PFSK-1 (cell line): ENCODE data around the gene TMEM219. TPM values are rescaled to one million over a fixed set of nuclear protein-coding genes. Genes with fewer than 3 reads are reported as not detected.
A peak's percentile ranks its signal among the peaks of the same experiment; 100 is the strongest.

ENCODE experiments used
- FOXP2 ChIP-seq: optimal IDR thresholded peaks from 2 replicates; pipeline ENCODE3; 2011; ENCODE audit warnings: borderline replicate concordance, control low read depth, inconsistent platforms; ENCODE audit not compliant: insufficient read depth; ENCODE audit errors: extremely low read length, extremely low read depth
- POLR2AphosphoS5 ChIP-seq: IDR thresholded peaks from 2 replicates; pipeline ENCODE4 v1.6.1; 2012; ENCODE audit warnings: low read depth, mild to moderate bottlenecking, control low read depth, low read length, moderate library complexity
- SIN3A ChIP-seq: IDR thresholded peaks from 2 replicates; pipeline ENCODE4 v1.6.1; 2012; ENCODE audit warnings: mild to moderate bottlenecking, low read length, moderate library complexity, borderline replicate concordance; ENCODE audit not compliant: insufficient read depth
- TAF1 ChIP-seq: IDR thresholded peaks from 2 replicates; pipeline ENCODE4 v1.6.1; 2012; ENCODE audit warnings: low read length, control low read depth, borderline replicate concordance; ENCODE audit not compliant: insufficient read depth
- polyA plus RNA-seq: library from polyadenylated mRNA; unstranded; fragments of >200 nt; gene quantifications from one replicate; pipeline ENCODE4 v1.2.1, GENCODE V29; 2012; ENCODE audit warnings: low read depth, missing spikeins; ENCODE audit not compliant: insufficient read length
- TF ChIP-seq, protein P1 (sequence below), 2 experiments: IDR thresholded peaks; 2 replicates each; pipeline versions ENCODE4 v1.6.1 to v1.8.0; 2011 to 2012; ENCODE audit warnings: low read depth in 2 of 2, low read length in 2 of 2, control low read depth in 1 of 2, inconsistent platforms in 1 of 2, mild to moderate bottlenecking in 1 of 2, moderate library complexity in 1 of 2; ENCODE audit not compliant: insufficient read depth in 1 of 2

TMEM219 gene, protein sequence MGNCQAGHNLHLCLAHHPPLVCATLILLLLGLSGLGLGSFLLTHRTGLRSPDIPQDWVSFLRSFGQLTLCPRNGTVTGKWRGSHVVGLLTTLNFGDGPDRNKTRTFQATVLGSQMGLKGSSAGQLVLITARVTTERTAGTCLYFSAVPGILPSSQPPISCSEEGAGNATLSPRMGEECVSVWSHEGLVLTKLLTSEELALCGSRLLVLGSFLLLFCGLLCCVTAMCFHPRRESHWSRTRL
- 69.5 TPM for polyA plus RNA-seq

DNA sequence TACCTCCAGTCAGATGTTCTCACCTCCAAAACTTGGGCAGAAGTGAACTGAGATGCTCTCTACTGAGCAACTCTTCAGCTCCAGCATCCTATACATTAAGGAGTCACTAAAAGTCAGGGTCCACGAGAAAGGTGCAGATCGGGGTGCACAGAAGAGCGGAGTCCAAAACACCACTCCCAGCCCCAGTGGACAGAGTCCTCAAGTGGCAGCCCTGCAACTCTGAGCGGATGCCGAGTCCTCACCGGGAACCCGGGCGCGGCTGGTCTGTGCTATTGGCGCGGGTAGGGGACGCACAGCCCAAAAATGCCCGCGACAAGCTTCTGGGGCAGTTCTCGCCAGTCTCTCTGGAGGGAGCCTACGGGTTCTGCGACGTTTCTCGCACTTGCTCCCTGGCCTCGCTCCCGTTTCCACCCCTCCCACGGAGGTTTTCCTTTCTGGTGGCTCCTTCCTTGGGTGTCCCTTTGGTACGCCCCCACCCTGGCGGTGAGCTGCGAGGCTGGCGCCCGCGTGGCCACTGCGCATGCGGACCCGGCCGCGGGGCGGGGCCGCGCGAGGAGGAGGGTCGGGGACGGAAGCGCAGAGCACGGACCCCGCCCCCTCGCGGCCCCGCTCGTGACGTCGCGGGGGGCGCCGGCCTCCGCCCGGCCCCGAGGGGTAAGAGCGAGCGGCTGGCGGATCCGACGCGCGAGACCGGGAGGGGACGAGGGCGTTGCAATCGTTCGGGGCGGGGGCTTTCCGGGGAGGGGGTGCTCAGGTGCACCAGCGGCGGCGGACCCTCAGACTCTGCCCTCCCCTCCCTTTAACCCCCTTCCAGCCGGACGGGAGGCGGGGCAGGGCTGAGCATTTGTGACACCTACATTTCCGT, at the start of gene TMEM219:
Gene TMEM219, plus strand, starts transcription at position 601 of the 865 bp plus-strand sequence. CDS start 1,065 bp downstream, outside the sequence.
- TF ChIP-seq FOXP2 (peak; percentile 12), POLR2AphosphoS5 (peak; percentile 80)
- TF ChIP-seq, protein P1, sequence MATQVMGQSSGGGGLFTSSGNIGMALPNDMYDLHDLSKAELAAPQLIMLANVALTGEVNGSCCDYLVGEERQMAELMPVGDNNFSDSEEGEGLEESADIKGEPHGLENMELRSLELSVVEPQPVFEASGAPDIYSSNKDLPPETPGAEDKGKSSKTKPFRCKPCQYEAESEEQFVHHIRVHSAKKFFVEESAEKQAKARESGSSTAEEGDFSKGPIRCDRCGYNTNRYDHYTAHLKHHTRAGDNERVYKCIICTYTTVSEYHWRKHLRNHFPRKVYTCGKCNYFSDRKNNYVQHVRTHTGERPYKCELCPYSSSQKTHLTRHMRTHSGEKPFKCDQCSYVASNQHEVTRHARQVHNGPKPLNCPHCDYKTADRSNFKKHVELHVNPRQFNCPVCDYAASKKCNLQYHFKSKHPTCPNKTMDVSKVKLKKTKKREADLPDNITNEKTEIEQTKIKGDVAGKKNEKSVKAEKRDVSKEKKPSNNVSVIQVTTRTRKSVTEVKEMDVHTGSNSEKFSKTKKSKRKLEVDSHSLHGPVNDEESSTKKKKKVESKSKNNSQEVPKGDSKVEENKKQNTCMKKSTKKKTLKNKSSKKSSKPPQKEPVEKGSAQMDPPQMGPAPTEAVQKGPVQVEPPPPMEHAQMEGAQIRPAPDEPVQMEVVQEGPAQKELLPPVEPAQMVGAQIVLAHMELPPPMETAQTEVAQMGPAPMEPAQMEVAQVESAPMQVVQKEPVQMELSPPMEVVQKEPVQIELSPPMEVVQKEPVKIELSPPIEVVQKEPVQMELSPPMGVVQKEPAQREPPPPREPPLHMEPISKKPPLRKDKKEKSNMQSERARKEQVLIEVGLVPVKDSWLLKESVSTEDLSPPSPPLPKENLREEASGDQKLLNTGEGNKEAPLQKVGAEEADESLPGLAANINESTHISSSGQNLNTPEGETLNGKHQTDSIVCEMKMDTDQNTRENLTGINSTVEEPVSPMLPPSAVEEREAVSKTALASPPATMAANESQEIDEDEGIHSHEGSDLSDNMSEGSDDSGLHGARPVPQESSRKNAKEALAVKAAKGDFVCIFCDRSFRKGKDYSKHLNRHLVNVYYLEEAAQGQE (IDR thresholded peaks at IDR 0.05; ENCODE audit: insufficient read depth in 1 of 2, low read depth in 2 of 2, low read length in 2 of 2) = no peak

DNA sequence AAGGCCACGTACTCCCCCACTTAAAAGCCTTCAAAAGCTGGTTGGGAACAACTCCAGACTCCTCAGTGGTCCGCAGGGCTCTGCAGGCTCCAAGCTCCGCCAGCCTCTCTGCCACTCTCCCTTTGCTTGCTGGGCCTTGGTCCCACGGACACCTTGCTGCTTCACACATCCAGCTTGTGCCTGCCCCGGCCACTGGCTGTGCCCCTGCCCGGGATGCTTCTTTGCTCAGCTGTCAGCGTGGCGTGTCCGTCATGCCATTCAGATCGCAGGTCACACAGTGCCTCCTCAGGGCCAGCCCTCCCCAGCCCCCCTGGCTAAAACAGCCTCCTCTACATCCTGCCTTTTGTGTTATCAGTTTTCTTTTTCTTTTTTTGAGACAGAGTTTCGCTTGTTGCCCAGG, 49.8 kb upstream of the TMEM219 start:
- TF ChIP-seq POLR2AphosphoS5 (no peak), TAF1 (no peak), FOXP2 (no peak)
- TF ChIP-seq, protein P1 (IDR thresholded peaks at IDR 0.05; ENCODE audit: insufficient read depth in 1 of 2, low read depth in 2 of 2, low read length in 2 of 2) = no peak

DNA sequence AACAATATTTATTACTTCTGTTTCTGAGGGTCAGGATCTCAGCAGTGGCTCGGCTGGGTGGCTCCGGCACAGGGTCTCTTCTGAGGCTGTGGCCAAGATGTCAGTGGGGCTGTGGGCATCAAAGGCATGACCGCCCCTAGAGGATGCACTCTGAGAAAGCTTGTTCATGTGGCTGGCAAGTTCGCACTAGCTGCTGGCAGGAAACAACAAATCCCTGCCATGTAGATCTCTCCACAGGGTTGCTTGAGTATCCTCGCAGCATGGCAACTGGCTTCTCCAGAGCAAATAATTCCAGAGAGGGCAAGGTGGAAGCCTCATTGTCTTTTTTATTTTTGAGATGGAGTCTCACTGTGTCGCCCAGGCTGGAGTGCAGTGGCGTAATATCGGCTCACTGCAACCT, 48.4 kb upstream of the TMEM219 start:
- TF ChIP-seq TAF1 (no peak), POLR2AphosphoS5 (no peak), FOXP2 (no peak), SIN3A (no peak)
- TF ChIP-seq, protein P1 (IDR thresholded peaks at IDR 0.05; ENCODE audit: insufficient read depth in 1 of 2, low read depth in 2 of 2, low read length in 2 of 2) = no peak

DNA sequence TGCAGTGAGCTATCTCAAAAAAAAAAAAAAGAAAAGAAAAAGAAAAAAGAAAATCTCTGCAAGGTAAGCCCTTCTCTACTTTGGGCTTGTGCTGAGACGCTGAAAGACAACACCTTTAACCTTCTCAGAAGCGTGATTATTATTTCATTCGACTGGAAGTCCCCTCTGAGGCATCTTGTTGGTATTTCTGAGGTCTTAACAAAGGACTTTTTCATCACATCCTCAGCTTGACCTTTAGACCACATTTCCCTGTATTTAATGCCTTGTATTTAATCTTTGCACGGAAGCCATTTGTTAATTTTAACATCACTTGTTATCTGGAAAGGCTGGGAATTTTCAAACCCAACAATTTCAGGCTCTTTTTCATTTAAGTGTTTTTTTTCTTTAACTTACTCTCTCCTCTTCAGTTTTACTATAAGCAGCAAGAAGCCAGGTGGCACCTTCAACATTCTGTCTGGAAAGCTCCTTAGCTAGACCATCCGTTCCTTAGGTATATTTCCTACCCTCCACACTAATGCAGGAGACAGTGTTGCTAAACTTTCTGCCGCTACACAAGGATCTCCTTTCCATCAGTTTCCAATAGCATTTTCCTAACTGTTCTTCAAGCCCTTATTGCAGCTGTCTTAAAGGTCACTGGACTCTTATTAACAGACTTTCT, 46.2 kb upstream of the TMEM219 start:
- TF ChIP-seq POLR2AphosphoS5 (no peak), SIN3A (no peak), FOXP2 (no peak)
- TF ChIP-seq, protein P1 (IDR thresholded peaks at IDR 0.05; ENCODE audit: insufficient read depth in 1 of 2, low read depth in 2 of 2, low read length in 2 of 2) = no peak
